Measurements from ENCODE around the gene MORN1. TPM values are rescaled to one million over a fixed set of nuclear protein-coding genes. Genes with fewer than 3 reads are reported as not detected.

The MORN1 gene
- total RNA-seq, 1 donor from 2014 or later = 5.5 TPM

DNA sequence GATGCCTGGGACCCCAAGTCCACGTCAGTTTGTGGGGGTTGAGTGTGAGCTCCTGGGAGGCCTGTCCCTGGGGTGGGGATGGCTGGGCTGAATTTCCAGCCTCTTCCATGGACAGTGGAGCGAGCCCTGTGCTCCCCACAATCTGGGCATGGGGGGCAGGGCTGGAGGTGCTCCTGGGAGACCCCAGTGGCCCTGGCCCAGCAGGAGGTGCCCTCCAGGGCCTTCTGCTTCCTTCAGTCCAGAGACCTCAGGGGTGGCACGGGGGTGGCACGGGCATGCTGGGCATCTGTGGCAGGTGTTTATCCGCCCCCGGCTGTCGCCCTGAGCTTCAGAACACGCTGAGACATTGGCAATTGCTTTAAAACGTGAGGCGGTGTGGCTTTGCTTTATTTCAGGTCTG lies 40.9 kb downstream of the MORN1 start:
- FAIRE-seq (no peak), DNase-seq (ENCODE audit: low read depth) (no peak)

DNA sequence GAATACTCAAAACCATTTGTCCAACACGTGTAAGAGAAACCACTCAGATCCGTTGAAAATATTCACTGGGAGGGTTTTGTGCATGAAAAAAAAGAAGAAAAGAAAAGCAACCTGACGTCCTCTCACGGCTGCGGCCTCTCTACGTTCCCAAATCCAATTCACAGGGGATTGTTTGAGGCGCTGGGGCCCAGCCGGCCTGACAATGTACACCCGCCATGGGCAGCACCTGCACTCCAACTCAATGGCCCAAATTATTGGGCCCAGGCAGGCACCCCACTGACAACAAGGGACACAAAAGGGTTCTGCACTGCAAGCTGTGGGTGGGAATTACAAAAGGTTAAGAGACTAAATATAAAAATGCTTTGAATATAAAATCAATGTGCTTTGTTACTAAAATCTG lies 41.5 kb downstream of the MORN1 start:
- no peak for FAIRE-seq
- Histone ChIP-seq H3K4me3 (ENCODE audit: low read depth, low read length) (no peak overlapping the region), H3K36me3 (ENCODE audit: control insufficient read depth, insufficient read depth, low read length) (no peaks in the 10 kb centered on the region), H3K27me3 (ENCODE audit: control insufficient read depth, insufficient read depth, low read length) (no peaks in the 10 kb centered on the region)
- DNase-seq (ENCODE audit: low read depth) = no peak
- TF ChIP-seq CTCF (IDR thresholded peaks at IDR 0.05; ENCODE audit: insufficient read depth, low read length, severe bottlenecking) = no peak

More for the DNA sequence above, 40.9 kb downstream of the MORN1 start:
- H3K27me3 ChIP-seq (ENCODE audit: control insufficient read depth, insufficient read depth, low read length) = no peaks in the 10 kb centered on the region
- H3K4me3 ChIP-seq (ENCODE audit: low read depth, low read length) = no peak overlapping the region
- TF ChIP-seq CTCF (IDR thresholded peaks at IDR 0.05; ENCODE audit: insufficient read depth, low read length, severe bottlenecking) = no peak
- H3K36me3 ChIP-seq (ENCODE audit: control insufficient read depth, insufficient read depth, low read length) = no peaks in the 10 kb centered on the region

DNA sequence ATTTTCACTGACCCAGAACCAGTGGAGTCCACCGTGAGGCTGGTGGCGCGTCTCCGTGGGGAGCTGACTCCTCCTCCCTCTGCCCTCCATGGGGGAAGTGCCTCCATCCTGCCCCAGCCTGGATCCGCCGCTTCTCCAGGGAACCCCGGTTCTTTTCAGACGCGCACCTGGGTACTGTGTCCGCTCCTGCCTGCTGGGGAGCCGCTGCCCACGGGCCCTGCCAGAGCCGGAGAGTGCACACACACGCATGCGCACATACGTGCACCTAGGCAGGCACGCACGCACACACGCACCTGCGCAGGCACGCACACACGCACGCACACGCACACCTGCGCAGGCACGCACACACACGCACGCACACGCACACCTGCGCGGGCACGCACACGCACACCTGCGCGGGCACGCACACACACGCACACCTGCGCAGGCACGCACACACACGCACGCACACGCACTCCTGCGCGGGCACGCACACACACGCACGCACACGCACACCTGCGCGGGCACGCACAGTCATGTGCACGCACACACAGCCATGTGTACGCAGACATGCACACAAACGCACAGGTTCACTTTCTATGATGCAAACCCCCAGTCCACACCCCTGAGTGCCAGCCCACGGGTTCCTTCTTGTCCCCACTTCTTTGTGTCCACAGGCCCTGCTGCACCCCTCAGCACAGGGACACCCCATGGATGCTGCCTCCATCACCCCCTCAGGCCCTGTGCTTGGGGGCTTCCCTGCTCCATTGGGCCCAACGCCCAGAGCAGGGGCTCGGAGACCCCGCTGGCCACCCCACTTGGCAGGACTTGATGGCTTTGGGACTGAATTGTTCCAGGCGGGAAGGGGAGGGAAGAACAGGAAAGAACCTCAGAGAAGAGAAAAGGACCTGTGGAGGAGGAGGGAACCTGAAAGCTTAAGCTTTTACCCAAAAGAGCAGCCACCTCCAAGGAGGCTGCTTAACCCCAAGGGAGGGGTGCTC lies 42.7 kb downstream of the MORN1 start:
- no peak overlapping the region for H3K4me3 ChIP-seq (ENCODE audit: low read depth, low read length)
- FAIRE-seq (no peak), DNase-seq (ENCODE audit: low read depth) (no peak)
- no peak for TF ChIP-seq CTCF (IDR thresholded peaks at IDR 0.05; ENCODE audit: insufficient read depth, low read length, severe bottlenecking)
- no peaks in the 10 kb centered on the region for H3K36me3 ChIP-seq (ENCODE audit: control insufficient read depth, insufficient read depth, low read length)
- no peaks in the 10 kb centered on the region for H3K27me3 ChIP-seq (ENCODE audit: control insufficient read depth, insufficient read depth, low read length)

- Histone ChIP-seq H3K27me3 (ENCODE audit: control insufficient read depth, insufficient read depth, low read length) (no peaks in the 10 kb centered on the region), H3K36me3 (ENCODE audit: control insufficient read depth, insufficient read depth, low read length) (no peaks in the 10 kb centered on the region), H3K4me3 (ENCODE audit: low read depth, low read length) (no peak overlapping the region)
- TF ChIP-seq CTCF (IDR thresholded peaks at IDR 0.05; ENCODE audit: insufficient read depth, low read length, severe bottlenecking) = no peak
- DNase-seq (ENCODE audit: low read depth) (no peak), FAIRE-seq (no peak)
Measured at GRCh38 chr1:2347896-2348295, 43.5 kb downstream of the MORN1 start.

GRCh38 chr1:2347409-2347785 lies 44.0 kb downstream of the MORN1 start:
- DNase-seq (ENCODE audit: low read depth) (no peak), FAIRE-seq (no peak)
- no peak for TF ChIP-seq CTCF (IDR thresholded peaks at IDR 0.05; ENCODE audit: insufficient read depth, low read length, severe bottlenecking)
- Histone ChIP-seq H3K4me3 (ENCODE audit: low read depth, low read length) (no peak overlapping the region), H3K27me3 (ENCODE audit: control insufficient read depth, insufficient read depth, low read length) (no peaks in the 10 kb centered on the region), H3K36me3 (ENCODE audit: control insufficient read depth, insufficient read depth, low read length) (no peaks in the 10 kb centered on the region)

Data from bronchial epithelial cell (primary cell).